Measurements from ENCODE around the gene MAPK6. TPM values are rescaled to one million over a fixed set of nuclear protein-coding genes. Genes with fewer than 3 reads are reported as not detected.

MAPK6 gene
- total and polyA plus RNA-seq, 11 donors, result 3.6 to 26.2 (median 17.5) TPM

- Histone ChIP-seq H3K4me1 (peaks cover 0 to 21% (median 0%) of the 10 kb centered on the region in 12 donors), H3K27ac (no peak overlapping the region), H3K36me3 (peaks cover 2 to 95% (median 86%) of the 10 kb centered on the region in 9 donors), H3K9me3 (peaks cover 0 to 8% (median 0%) of the 10 kb centered on the region in 12 donors), H3K4me3 (no peak overlapping the region), H3K27me3 (no peaks in the 10 kb centered on the region)
- TF ChIP-seq CTCF (IDR thresholded peaks at IDR 0.05), result no peak
- no peak for TF ChIP-seq POLR2A (IDR thresholded peaks at IDR 0.05)
- ATAC-seq, result no peak
- intact Hi-C loops (cut with DNase I), result no loop called here
- DNase-seq, result no peak
- 95 to 99% (median 97%) methylated on average over 1 of the region's 1 CpG for WGBS, 4 donors
Measured at GRCh38 chr15:52056001-52056400, 37.0 kb downstream of the MAPK6 start.

- Histone ChIP-seq H3K9me3 (peaks cover 0 to 8% (median 0%) of the 10 kb centered on the region in 12 donors), H3K4me3 (no peak overlapping the region), H3K27me3 (no peaks in the 10 kb centered on the region), H3K4me1 (peaks cover 0 to 21% (median 0%) of the 10 kb centered on the region in 12 donors), H3K27ac (no peak overlapping the region), H3K36me3 (peaks cover under 1 to 95% (median 86%) of the 10 kb centered on the region in 9 donors)
- TF ChIP-seq POLR2A (IDR thresholded peaks at IDR 0.05) (no peak), CTCF (IDR thresholded peaks at IDR 0.05) (no peak)
- WGBS, 4 donors, result 68 to 86% (median 80%) methylated on average over 3 of the region's 3 CpGs
- no peak for ATAC-seq
- intact Hi-C loops (cut with DNase I), result no loop called here
- DNase-seq, result no peak
Measured at GRCh38 chr15:52056496-52056895, 37.5 kb downstream of the MAPK6 start.

- ATAC-seq (no peak), DNase-seq (no peak)
- no peak overlapping the region for H3K4me3 ChIP-seq
- H3K4me1 ChIP-seq, result peaks cover 0 to 12% (median 0%) of the 10 kb centered on the region in 12 donors
- intact Hi-C loops (cut with DNase I), result no loop called here
- peaks cover 0 to 1% (median 0%) of the 10 kb centered on the region in 12 donors for H3K9me3 ChIP-seq
- no peaks in the 10 kb centered on the region for H3K27me3 ChIP-seq
- peaks cover 0 to 96% (median 92%) of the 10 kb centered on the region in 9 donors for H3K36me3 ChIP-seq
- TF ChIP-seq CTCF (IDR thresholded peaks at IDR 0.05) (no peak), POLR2A (IDR thresholded peaks at IDR 0.05) (no peak)
- no peak overlapping the region for H3K27ac ChIP-seq
Measured at GRCh38 chr15:52057996-52058395, 39.0 kb downstream of the MAPK6 start.

GRCh38 chr15:52060501-52060900 lies 41.5 kb downstream of the MAPK6 start:
- intact Hi-C loops (cut with DNase I), result no loop called here
- Histone ChIP-seq H3K4me3 (no peak overlapping the region), H3K27me3 (no peaks in the 10 kb centered on the region), H3K36me3 (peaks cover 0 to 100% (median 94%) of the 10 kb centered on the region in 9 donors), H3K27ac (no peak overlapping the region), H3K9me3 (no peaks in the 10 kb centered on the region), H3K4me1 (peaks cover 0 to 10% (median 0%) of the 10 kb centered on the region in 12 donors)
- TF ChIP-seq CTCF (IDR thresholded peaks at IDR 0.05), result no peak
- no peak for TF ChIP-seq POLR2A (IDR thresholded peaks at IDR 0.05)
- WGBS, 4 donors, result 78 to 85% (median 84%) methylated on average over 1 of the region's 1 CpG
- DNase-seq, result no peak
- ATAC-seq, result no peak
